ENCODE data around the gene OLA1.

OLA1 gene

DNA sequence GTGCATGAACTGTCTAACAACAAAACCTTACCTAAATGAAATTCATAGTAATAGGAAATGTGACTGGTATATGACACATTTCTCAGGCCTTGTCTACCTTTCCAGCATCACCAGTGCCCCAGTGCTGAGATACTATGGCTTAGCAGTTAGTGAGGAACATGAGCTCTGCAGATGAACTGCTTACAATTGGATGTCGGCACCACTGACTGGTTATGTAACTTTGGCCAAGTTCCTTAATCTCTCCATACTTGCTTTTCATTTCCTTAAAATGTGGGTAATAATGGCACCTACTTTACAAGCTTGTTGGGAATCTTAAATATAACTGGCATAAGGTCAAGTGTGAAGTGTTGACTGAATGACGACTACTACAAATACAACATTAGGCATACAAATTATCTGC, 136.3 kb downstream of the OLA1 start:
- no peak for TF ChIP-seq ZFX (IDR thresholded peaks at IDR 0.05; ENCODE audit: borderline replicate concordance)
- TF ChIP-seq, protein P1, sequence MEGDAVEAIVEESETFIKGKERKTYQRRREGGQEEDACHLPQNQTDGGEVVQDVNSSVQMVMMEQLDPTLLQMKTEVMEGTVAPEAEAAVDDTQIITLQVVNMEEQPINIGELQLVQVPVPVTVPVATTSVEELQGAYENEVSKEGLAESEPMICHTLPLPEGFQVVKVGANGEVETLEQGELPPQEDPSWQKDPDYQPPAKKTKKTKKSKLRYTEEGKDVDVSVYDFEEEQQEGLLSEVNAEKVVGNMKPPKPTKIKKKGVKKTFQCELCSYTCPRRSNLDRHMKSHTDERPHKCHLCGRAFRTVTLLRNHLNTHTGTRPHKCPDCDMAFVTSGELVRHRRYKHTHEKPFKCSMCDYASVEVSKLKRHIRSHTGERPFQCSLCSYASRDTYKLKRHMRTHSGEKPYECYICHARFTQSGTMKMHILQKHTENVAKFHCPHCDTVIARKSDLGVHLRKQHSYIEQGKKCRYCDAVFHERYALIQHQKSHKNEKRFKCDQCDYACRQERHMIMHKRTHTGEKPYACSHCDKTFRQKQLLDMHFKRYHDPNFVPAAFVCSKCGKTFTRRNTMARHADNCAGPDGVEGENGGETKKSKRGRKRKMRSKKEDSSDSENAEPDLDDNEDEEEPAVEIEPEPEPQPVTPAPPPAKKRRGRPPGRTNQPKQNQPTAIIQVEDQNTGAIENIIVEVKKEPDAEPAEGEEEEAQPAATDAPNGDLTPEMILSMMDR (IDR thresholded peaks at IDR 0.05): no peak
- H3K27ac ChIP-seq: no peak overlapping the region

DNA sequence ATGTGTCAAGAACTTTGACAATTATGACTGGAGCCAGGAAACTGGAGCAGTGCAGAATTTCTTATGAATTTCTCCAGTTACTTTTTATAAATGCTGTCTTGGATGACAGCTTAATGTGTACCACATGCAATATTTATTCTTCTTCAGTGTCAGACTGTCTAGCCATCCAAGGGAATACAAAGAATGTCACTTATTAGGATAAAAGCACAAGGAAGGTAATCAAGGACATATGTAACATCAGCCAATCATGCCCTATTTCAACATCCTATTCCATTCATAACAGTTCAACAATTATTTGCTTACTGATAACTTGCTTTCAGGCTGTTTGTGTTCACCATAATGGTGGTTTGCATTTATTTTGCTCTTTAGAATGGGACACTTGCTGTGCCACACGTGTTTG, 139.8 kb downstream of the OLA1 start:
- no peak overlapping the region for H3K27ac ChIP-seq
- TF ChIP-seq ZFX (IDR thresholded peaks at IDR 0.05; ENCODE audit: borderline replicate concordance): no peak
- TF ChIP-seq, protein P1 (IDR thresholded peaks at IDR 0.05): no peak

DNA sequence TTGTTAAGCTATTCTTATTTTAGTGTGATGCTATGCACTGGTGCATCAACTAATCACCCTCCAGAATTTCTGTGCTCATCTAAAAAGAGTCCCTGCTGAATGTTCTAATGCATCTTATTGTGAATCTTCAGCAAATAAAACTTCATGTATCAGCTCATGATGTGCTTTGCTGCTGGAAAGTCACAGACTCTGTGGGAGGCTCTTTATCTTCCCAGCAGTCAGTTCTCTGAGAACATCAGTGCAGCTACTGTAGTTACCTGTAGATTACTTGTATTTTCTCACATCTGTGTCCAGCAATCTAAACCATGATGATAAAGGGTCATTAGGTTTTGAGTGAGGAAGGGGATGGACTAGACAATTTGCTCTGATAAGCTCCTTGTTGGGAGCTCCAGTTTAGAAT, 141.6 kb downstream of the OLA1 start:
- H3K27ac ChIP-seq: no peak overlapping the region
- TF ChIP-seq, protein P1 (IDR thresholded peaks at IDR 0.05): no peak
- no peak for TF ChIP-seq ZFX (IDR thresholded peaks at IDR 0.05; ENCODE audit: borderline replicate concordance)

DNA sequence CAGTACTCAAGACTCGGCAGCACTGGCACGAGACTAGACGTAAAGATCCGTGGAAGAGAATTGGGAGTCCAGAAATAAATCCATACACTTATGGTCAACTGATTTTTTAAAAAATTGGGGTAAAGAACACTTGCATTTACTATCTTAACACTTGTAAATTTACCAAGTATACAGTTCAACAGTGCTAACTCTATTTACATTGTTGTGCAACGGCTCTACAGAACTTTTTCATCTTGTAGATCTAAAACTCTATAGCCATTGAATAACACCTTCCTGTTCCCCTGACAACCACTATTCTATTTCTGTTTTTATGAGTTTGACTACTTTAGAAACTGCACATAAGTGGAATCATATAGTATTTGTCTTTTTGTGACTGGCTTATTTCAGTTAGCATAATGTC, 153.8 kb downstream of the OLA1 start:
- TF ChIP-seq ZFX (IDR thresholded peaks at IDR 0.05; ENCODE audit: borderline replicate concordance): no peak
- TF ChIP-seq, protein P1 (IDR thresholded peaks at IDR 0.05): no peak
- H3K27ac ChIP-seq: no peak overlapping the region

DNA sequence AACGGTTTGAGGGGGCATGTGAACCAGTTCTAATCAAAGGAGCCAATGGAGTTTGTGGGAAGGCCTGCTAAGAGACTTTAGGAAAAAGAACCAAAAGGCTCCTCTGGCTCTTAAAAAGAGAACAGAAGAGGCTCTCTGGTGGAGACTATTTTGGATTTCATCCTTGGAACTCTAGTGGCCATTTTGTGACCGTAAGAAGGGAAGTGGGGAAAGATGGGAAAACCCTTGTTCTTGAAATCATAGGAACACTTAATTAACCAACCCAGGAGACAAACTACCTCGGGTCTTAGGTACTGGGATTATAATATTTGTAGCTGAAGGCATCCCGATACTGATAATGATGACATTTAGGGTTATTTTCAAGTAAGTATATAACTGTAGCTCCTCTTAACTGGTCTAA, 157.9 kb downstream of the OLA1 start:
- TF ChIP-seq, protein P1 (IDR thresholded peaks at IDR 0.05): no peak
- TF ChIP-seq ZFX (IDR thresholded peaks at IDR 0.05; ENCODE audit: borderline replicate concordance): no peak
- no peak overlapping the region for H3K27ac ChIP-seq

DNA sequence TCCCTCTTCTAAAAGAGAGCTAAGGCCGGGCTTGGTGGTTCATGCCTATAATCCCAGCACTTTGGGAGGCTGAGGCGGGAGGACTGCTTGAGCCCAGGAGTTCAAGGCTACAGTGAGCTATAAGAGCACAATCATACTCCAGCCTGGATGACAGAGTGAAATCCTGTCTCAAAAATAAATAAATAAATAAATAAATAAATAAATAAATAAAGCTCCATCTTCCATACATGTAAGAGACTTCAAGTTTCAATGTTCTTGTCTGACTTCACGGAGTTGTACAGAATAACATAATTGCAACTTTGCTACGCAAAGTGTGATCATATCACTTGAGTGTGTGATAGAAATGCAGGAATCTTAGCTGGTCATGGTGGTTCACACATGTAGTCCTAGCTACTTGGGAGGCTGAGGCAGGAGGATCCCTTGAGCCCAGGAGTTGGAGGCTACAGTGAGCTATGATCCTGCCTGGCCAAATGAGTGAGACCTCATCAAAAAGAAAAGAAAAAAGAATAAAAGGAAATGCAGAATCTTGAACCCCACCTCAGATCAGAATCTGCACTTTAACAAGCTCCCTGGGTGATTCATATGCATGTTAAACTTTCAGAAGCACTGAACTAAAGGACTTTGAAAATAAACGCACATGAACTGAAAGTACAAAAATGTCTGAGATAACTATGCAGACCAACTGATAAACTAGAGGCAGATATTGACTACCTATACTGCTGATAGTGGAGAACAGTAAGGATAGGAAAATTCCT, 159.4 kb downstream of the OLA1 start:
- no peak overlapping the region for H3K27ac ChIP-seq
- TF ChIP-seq, protein P1 (IDR thresholded peaks at IDR 0.05): no peak
- no peak for TF ChIP-seq ZFX (IDR thresholded peaks at IDR 0.05; ENCODE audit: borderline replicate concordance)

DNA sequence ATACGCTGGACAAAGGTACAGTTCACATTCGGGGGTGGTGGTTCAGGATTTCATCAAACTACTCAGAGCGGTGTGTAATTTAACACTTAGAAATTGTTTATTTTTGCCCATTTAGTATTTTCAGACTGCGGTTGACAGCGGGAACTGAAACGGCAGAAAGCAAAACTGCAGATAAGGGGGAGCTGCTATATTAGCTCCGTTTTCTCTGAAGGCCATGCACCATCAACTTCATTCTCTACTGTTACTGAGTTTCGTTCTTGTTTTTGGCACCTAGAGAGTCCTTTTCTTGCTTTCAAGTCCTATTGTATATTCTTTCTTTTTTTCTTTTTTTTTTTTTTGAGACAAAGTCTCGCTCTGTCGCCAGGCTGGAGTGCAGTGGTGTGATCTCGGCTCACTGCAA, 161.6 kb downstream of the OLA1 start:
- H3K27ac ChIP-seq: no peak overlapping the region
- TF ChIP-seq, protein P1 (IDR thresholded peaks at IDR 0.05): no peak
- no peak for TF ChIP-seq ZFX (IDR thresholded peaks at IDR 0.05; ENCODE audit: borderline replicate concordance)
